CD4-positive, alpha-beta T cell treated with Interferon gamma for 1 hour (primary cell): Measurements from ENCODE around the gene CLEC4D.
"Not testable (repeated sequence)": the region's sequence is repeated elsewhere in the genome, so short reads cannot be mapped to it uniquely, and the experiment has no call there.

Experiments used
- DNase-seq: peaks from one replicate; pipeline ENCODE4 v3.0.0-alpha.2; 2020

Gene CLEC4D

DNA sequence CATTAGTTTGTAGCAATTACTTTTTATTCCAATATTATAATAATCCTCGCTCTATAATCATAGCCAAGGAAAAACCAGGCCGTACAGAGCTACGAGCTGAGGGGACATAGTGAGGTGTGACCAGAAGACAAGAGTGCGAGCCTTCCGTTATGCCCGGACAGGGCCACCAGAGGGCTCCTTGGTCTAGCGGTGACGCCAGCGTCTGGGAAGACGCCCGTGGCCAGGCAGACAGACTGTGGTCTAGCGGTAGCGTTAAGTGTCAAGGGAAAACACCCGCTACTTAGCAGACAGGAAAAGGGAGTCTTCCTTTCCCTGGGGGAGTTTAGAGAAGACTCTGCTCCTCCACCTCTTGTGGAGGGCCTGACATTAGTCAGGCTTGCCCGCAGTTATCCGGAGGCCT lies 24.5 kb downstream of the CLEC4D start:
- DNase-seq: not testable (repeated sequence)

- DNase-seq: not testable (repeated sequence)
Observed at GRCh38 chr12:8540831-8541230, 27.5 kb downstream of the CLEC4D start, which contains the start of gene CLEC4E. TSS of gene CLEC4E (minus strand) at chr12:8540905. CDS start at chr12:8540797, 108 bp downstream.

DNA sequence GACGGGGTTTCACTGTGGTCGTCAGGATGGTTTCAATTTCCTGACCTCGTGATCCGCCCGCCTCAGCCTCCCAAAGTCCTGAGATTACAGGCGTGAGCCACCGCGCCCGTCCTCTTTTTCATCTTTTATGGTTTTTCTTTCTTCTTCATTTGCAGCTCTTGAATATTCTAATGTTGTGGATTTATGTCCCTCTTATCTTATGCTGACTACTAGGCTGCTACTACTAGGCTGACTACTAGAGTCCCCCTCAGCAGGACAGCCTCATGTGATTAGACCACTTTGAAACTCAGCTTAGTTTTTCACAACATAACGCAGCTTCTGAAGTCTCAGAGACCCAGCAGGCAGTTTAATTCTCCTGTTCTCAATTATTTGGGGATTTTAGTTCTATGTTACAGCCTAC lies 28.3 kb downstream of the CLEC4D start:
- DNase-seq: no peak

DNA sequence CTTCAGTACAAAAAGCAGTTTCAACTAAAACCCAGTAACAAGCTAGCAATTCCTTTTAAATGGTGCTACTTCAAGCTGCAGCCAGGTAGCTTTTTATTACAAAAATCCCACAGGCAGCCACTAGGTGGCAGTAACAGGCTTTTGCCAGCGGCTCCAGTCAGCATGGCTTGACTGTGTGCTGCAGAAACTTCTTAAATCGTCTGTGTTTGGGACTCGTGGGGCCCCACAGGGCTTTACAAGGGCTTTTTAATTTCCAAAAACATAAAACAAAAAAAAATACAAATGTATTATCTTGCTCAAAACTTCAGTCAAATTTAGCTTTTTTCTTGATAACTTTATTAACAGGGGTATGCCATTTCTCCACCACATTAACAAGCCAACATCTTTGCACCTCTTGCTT lies 31.0 kb downstream of the CLEC4D start:
- peak; percentile 56 for DNase-seq

- DNase-seq: no peak
Observed at GRCh38 chr12:8546591-8546990, 33.3 kb downstream of the CLEC4D start.

DNA sequence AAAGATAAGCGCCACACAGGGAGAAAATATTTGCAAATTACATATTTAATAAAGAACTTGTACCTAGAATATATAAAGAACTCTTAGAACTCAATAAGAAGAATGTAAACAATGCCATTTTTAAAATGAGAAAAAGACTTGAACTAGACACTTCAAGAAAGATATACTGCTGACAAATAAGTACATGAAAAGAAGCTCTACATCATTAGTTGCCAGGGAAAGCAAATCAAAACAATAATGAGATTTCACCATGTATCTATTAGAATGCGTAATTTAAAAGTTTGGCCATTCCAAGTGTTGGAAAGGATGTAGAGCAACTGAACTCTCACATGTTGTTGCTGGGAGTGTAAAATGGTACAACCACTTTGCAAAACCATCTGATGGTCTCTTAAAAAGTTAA lies 34.3 kb downstream of the CLEC4D start:
- DNase-seq: no peak

DNA sequence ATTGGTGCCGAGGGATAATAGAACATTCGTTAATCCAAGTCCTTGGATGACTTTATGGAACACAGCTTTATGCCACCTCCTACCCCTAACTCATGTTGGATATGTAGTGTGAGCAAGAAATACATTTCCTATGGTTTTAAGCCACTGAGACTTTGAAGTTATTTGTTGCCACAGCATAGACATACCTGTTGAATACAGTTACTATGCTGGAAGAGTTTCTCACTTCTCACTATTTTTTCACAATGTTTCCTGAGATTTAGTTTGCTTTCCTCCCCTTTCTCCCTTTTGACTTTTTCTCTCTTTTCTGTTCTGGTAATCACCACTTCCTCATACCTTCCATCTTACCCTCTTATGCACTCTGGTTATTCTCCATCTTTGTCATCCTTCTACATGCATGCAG lies 34.9 kb downstream of the CLEC4D start:
- DNase-seq: no peak

- DNase-seq: no peak
Observed at GRCh38 chr12:8549381-8549780, 36.1 kb downstream of the CLEC4D start.

GRCh38 chr12:8553088-8553627 lies 39.9 kb downstream of the CLEC4D start:
- no peak for DNase-seq

GRCh38 chr12:8554451-8555195 lies 41.3 kb downstream of the CLEC4D start:
- DNase-seq: no peak

GRCh38 chr12:8556531-8557097 lies 43.3 kb downstream of the CLEC4D start:
- DNase-seq: no peak

- no peak for DNase-seq
Observed at GRCh38 chr12:8559676-8560075, 46.4 kb downstream of the CLEC4D start.

- DNase-seq: no peak
Observed at GRCh38 chr12:8561011-8561410, 47.7 kb downstream of the CLEC4D start.

DNA sequence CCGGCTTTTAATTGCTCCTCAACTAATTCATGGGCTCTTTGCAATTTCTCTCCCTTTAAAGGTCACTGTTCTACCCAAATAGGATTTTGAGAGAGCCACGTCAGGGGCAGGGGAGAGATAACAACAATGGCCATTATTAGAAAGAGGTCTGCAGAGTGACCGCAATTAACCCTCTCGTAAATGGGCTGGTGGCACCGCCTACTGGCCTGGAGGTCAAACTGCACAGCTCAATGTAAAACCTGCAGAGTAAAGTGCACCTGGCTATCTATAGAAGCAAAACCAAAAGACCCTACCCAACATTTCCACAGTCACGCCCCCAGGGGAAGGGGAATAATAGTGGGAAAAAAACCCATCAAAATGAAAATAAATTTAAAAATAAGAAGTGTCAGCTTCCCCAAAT lies 49.0 kb downstream of the CLEC4D start:
- no peak for DNase-seq

DNA sequence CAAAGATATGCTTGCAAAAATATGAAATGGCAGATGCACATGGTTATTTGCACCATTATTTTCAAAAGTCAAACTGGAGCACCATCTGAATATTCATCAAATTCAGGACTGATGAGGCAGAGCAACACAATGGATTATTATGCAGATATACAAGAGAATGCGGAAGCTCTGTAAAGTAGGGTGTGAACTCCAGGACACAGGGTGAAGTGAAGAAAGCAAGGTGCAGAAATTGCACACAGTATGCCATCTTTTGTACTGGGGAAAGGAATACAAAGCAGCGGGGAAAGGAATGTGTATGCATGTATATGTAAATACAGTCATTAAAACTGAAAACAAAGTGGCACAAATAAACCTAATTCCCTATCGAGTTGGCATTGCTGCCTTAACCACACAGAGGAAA lies 50.1 kb downstream of the CLEC4D start:
- no peak for DNase-seq

- no peak for DNase-seq
Observed at GRCh38 chr12:8564656-8565055, 51.4 kb downstream of the CLEC4D start.

- not testable (repeated sequence) for DNase-seq
Observed at GRCh38 chr12:8566052-8566451, 52.7 kb downstream of the CLEC4D start.

DNA sequence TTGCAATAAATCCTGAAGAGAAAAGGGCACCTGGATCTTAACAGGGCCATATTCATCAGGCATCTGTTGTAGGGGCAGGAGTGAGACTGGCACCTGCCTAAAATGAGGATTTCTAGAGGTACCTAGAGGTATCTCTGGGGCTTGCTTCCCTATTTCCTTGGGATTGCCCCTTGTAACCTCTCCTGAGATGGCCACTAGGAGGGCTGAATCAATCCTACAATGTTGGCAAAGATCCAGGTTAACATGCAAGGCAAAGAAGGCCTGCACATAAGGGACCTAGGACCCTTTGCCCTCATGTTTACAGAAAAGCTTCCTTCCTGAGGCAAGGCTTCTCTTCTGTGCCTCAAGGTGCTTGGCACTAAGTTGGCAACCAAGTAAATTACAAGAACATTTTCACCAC lies 53.2 kb downstream of the CLEC4D start:
- DNase-seq: no peak
